GM18502 (cell line): ENCODE results near the gene CABP2.
"Not testable (repeated sequence)": the region's sequence is repeated elsewhere in the genome, so short reads cannot be mapped to it uniquely, and the experiment has no call there.

Source experiments
- ATAC-seq: cut with Tn5 transposase; IDR thresholded peaks from one replicate; pipeline ENCODE4 v1.9.1; 2021; ENCODE audit warnings: mild to moderate bottlenecking; ENCODE audit not compliant: unreplicated experiment, poor library complexity

Gene CABP2

GRCh38 chr11:67522844-67523555, at the start of gene CABP2:
Gene CABP2 (minus strand): TSS chr11:67523446. CDS start chr11:67523326, 120 bp downstream.
- ATAC-seq, result no peak

GRCh38 chr11:67572747-67573419, 49.6 kb upstream of the CABP2 start:
- no peak for ATAC-seq

GRCh38 chr11:67572305-67572704, 49.1 kb upstream of the CABP2 start:
- no peak for ATAC-seq

GRCh38 chr11:67571443-67571842, 48.2 kb upstream of the CABP2 start:
- no peak for ATAC-seq

- ATAC-seq, result no peak
These were observed 41.0 kb upstream of the CABP2 start for GRCh38 chr11:67564230-67564629.

GRCh38 chr11:67563705-67564114, 40.5 kb upstream of the CABP2 start:
- ATAC-seq, result not testable (repeated sequence)

- ATAC-seq, result no peak
These were observed 39.9 kb upstream of the CABP2 start for GRCh38 chr11:67562963-67563704.

GRCh38 chr11:67561971-67562619, 38.8 kb upstream of the CABP2 start:
- ATAC-seq, result no peak

GRCh38 chr11:67558084-67558772, 35.0 kb upstream of the CABP2 start:
- ATAC-seq, result no peak

GRCh38 chr11:67556244-67556643, 33.0 kb upstream of the CABP2 start:
- no peak for ATAC-seq

GRCh38 chr11:67551697-67552096, 28.5 kb upstream of the CABP2 start:
- not testable (repeated sequence) for ATAC-seq

GRCh38 chr11:67551127-67551526, 27.9 kb upstream of the CABP2 start:
- ATAC-seq, result no peak

GRCh38 chr11:67548555-67549110, 25.4 kb upstream of the CABP2 start:
- ATAC-seq, result no peak

GRCh38 chr11:67548112-67548511, 24.9 kb upstream of the CABP2 start:
- ATAC-seq, result not testable (repeated sequence)

GRCh38 chr11:67545280-67545679, 22.0 kb upstream of the CABP2 start:
- ATAC-seq, result no peak

GRCh38 chr11:67544616-67545242, 21.5 kb upstream of the CABP2 start:
- no peak for ATAC-seq

- ATAC-seq, result no peak
These were observed 20.3 kb upstream of the CABP2 start for GRCh38 chr11:67543585-67543984.

- no peak for ATAC-seq
These were observed 19.7 kb upstream of the CABP2 start for GRCh38 chr11:67542971-67543370.

GRCh38 chr11:67542169-67542568, 18.9 kb upstream of the CABP2 start:
- no peak for ATAC-seq
